HCT116 (cell line): Measurements from ENCODE around the gene ABCC9. TPM values are rescaled to one million over a fixed set of nuclear protein-coding genes. Genes with fewer than 3 reads are reported as not detected.

Source experiments
- ATAC-seq: fragments of 200-7000 bp; cut with Tn5 transposase; 2 replicates; pipeline ENCODE4 v1.9.1; 2020; ENCODE audit warnings: mild to moderate bottlenecking, moderate library complexity
- BruUV-seq: library from RNA; stranded (reverse); fragments of 400-500 nt; replicated peaks from 2 replicates; lab custom pipeline; 2021; lab: Mats Ljungman, UMichigan
- CTCF ChIA-PET: fragments of 300-600 bp; sonication (Branson Sonifier 250); formaldehyde crosslinking; loops from one replicate; lab custom pipeline; 2021; ENCODE audit warnings: antibody characterized with exemption; lab: Charles Lee
- POLR2A ChIA-PET: fragments of 300-600, 350-600 bp; sonication (Branson Sonifier 250); formaldehyde crosslinking; loops from one replicate; lab custom pipeline; 2021; ENCODE audit warnings: antibody characterized with exemption; lab: Charles Lee
- RAD21 ChIA-PET, 2 experiments: fragments of 300-600 bp; sonication (Branson Sonifier 250); formaldehyde crosslinking; loops; one replicate each; lab custom pipeline; 2023; ENCODE audit warnings: low total read pairs in 2 of 2; ENCODE audit not compliant: uncharacterized antibody in 2 of 2, unreplicated experiment in 2 of 2, low non-redundant PET in 1 of 2; lab: Charles Lee
- DNase-seq: peaks from one replicate; pipeline ENCODE4 v3.0.0-alpha.2; 2010; ENCODE audit warnings: low read depth, low spot score
- H2AFZ ChIP-seq: fragments of 200-600 bp; shearing (Covaris generic), sonication (generic); 2 replicates; pipeline ENCODE4 v1.6.1; 2017; ENCODE audit warnings: low read depth, mixed run types, mixed read lengths, antibody characterized with exemption, low read length; ENCODE audit not compliant: poor library complexity, severe bottlenecking
- H3K27ac ChIP-seq: 2 replicates; pipeline ENCODE4 v1.5.1; 2012; ENCODE audit warnings: low read depth, low read length
- H3K27me3 ChIP-seq: fragments of 200-600 bp; sonication (generic); 2 replicates; pipeline ENCODE4 v1.6.1; 2016; ENCODE audit warnings: mixed run types, low read length, mixed read lengths; ENCODE audit not compliant: insufficient read depth
- H3K36me3 ChIP-seq, 2 experiments: fragments of 200-500 bp in 1 of 2; fragments of 200-600 bp in 1 of 2; sonication (Bioruptor generic) in 1 of 2; sonication (generic) in 1 of 2; 2 replicates each; pipeline versions ENCODE4 v1.5.1 to v1.6.1; 2014 to 2016; ENCODE audit warnings: low read length in 2 of 2, inconsistent platforms in 1 of 2, mixed read lengths in 1 of 2, mixed run types in 1 of 2; ENCODE audit not compliant: insufficient read depth in 2 of 2, control insufficient read depth in 1 of 2
- H3K4me1 ChIP-seq, 2 experiments: fragments of 200-600 bp in 1 of 2; sonication (generic) in 1 of 2; 2 replicates each; pipeline versions ENCODE4 v1.5.1 to v1.6.1; 2012 to 2017; ENCODE audit warnings: low read length in 2 of 2, inconsistent platforms in 1 of 2, mild to moderate bottlenecking in 1 of 2, mixed read lengths in 1 of 2, mixed run types in 1 of 2, moderate library complexity in 1 of 2; ENCODE audit not compliant: insufficient read depth in 2 of 2, control insufficient read depth in 1 of 2
- H3K4me2 ChIP-seq: fragments of 200-600 bp; sonication (generic); 2 replicates; pipeline ENCODE4 v1.6.1; 2017; ENCODE audit warnings: mixed run types, low read length, mixed read lengths
- H3K4me3 ChIP-seq, 2 experiments: fragments of 200-600 bp in 1 of 2; sonication (generic) in 1 of 2; replicated peaks in 1 of 2; 2 replicates each; pipeline ENCODE4 v1.5.1; 2011 to 2016; ENCODE audit warnings: low read length in 2 of 2, control low read depth in 1 of 2, low read depth in 1 of 2, mild to moderate bottlenecking in 1 of 2, mixed read lengths in 1 of 2, mixed run types in 1 of 2
- H3K79me2 ChIP-seq: fragments of 200-600 bp; sonication (generic); 2 replicates; pipeline ENCODE4 v1.6.1; 2017; ENCODE audit warnings: mild to moderate bottlenecking, mixed run types, low read length, moderate library complexity, mixed read lengths; ENCODE audit not compliant: insufficient read depth
- H3K9ac ChIP-seq: fragments of 200-600 bp; sonication (generic); 2 replicates; pipeline ENCODE4 v1.6.1; 2016; ENCODE audit warnings: low read length, mixed read lengths
- H3K9me2 ChIP-seq: fragments of 200-600 bp; sonication (generic), shearing (Covaris generic); 2 replicates; pipeline ENCODE4 v1.6.1; 2017; ENCODE audit warnings: mixed run types, mild to moderate bottlenecking, moderate library complexity; ENCODE audit not compliant: insufficient read depth
- H3K9me3 ChIP-seq, 2 experiments: fragments of 200-500 bp in 1 of 2; fragments of 200-600 bp in 1 of 2; sonication (Bioruptor generic) in 1 of 2; sonication (generic) in 1 of 2; 2 replicates each; pipeline ENCODE4 v1.6.1; 2014 to 2017; ENCODE audit warnings: low read length in 2 of 2, mixed read lengths in 2 of 2, inconsistent platforms in 1 of 2, low read depth in 1 of 2, mild to moderate bottlenecking in 1 of 2, mixed run types in 1 of 2, moderate library complexity in 1 of 2; ENCODE audit not compliant: control insufficient read depth in 1 of 2, insufficient read depth in 1 of 2
- H4K20me1 ChIP-seq: fragments of 200-600 bp; sonication (generic), shearing (Covaris generic); 2 replicates; pipeline ENCODE4 v1.6.1; 2017; ENCODE audit warnings: mixed run types, mild to moderate bottlenecking, moderate library complexity; ENCODE audit not compliant: insufficient read depth
- CBX3 ChIP-seq: IDR thresholded peaks from 2 replicates; pipeline ENCODE4 v1.6.1; 2012; ENCODE audit warnings: low read depth
- CEBPB ChIP-seq: IDR thresholded peaks from 2 replicates; pipeline ENCODE4 v1.6.1; 2012; ENCODE audit warnings: low read depth
- CTCF ChIP-seq, 3 experiments: fragments of 200-600 bp in 1 of 3; sonication (generic) in 1 of 3; IDR thresholded peaks in 2 of 3; conservative IDR thresholded peaks in 1 of 3; 2 replicates each; pipeline ENCODE4 v1.5.1; 2012 to 2017; ENCODE audit warnings: low read depth in 2 of 3, low read length in 2 of 3, antibody characterized with exemption in 1 of 3, borderline replicate concordance in 1 of 3, control low read depth in 1 of 3, mild to moderate bottlenecking in 1 of 3, mixed read lengths in 1 of 3, mixed run types in 1 of 3, moderate library complexity in 1 of 3; ENCODE audit not compliant: insufficient read depth in 1 of 3
- EGR1 ChIP-seq: IDR thresholded peaks from 2 replicates; pipeline ENCODE4 v1.6.1; 2012; ENCODE audit warnings: low read depth
- ELF1 ChIP-seq: IDR thresholded peaks from 2 replicates; pipeline ENCODE4 v1.6.1; 2012; ENCODE audit warnings: low read depth, borderline replicate concordance
- EZH2 ChIP-seq: fragments of 200-600 bp; sonication (generic); IDR thresholded peaks from 2 replicates; pipeline ENCODE4 v1.6.1; 2017; ENCODE audit warnings: antibody characterized with exemption, mixed run types
- EZH2phosphoT487 ChIP-seq: fragments of 200-600 bp; IDR thresholded peaks from 2 replicates; pipeline ENCODE4 v1.6.1; 2018; ENCODE audit warnings: antibody characterized with exemption, borderline replicate concordance
- FOSL1 ChIP-seq: IDR thresholded peaks from 2 replicates; pipeline ENCODE4 v1.6.1; 2012; ENCODE audit warnings: low read depth
- JUND ChIP-seq: IDR thresholded peaks from 2 replicates; pipeline ENCODE4 v1.6.1; 2012
- POLR2A ChIP-seq: IDR thresholded peaks from 2 replicates; pipeline ENCODE4 v1.7.0; 2011; ENCODE audit warnings: borderline replicate concordance; ENCODE audit not compliant: insufficient read depth, insufficient read length; ENCODE audit errors: extremely low read depth
- POLR2AphosphoS5 ChIP-seq: IDR thresholded peaks from 2 replicates; pipeline ENCODE4 v1.6.1; 2011; ENCODE audit warnings: mild to moderate bottlenecking, low read depth, low read length, moderate library complexity
- REST ChIP-seq: IDR thresholded peaks from 2 replicates; pipeline ENCODE4 v1.6.1; 2012; ENCODE audit warnings: low read depth
- SP1 ChIP-seq: IDR thresholded peaks from 2 replicates; pipeline ENCODE4 v1.6.1; 2012; ENCODE audit warnings: low read depth
- SRF ChIP-seq: IDR thresholded peaks from 2 replicates; pipeline ENCODE4 v1.6.1; 2012; ENCODE audit warnings: low read depth
- TCF7L2 ChIP-seq: IDR thresholded peaks from 2 replicates; pipeline ENCODE4 v1.7.0; 2011; ENCODE audit warnings: borderline replicate concordance, inconsistent platforms; ENCODE audit not compliant: insufficient read depth, insufficient read length; ENCODE audit errors: extremely low read depth
- YY1 ChIP-seq: IDR thresholded peaks from 2 replicates; pipeline ENCODE4 v1.6.1; 2011; ENCODE audit warnings: low read length, low read depth, moderate library complexity, mild to moderate bottlenecking; ENCODE audit not compliant: insufficient replicate concordance; ENCODE audit errors: extremely low read depth
- ZFX ChIP-seq: fragments of 450-650 bp; IDR thresholded peaks from 2 replicates; pipeline ENCODE4 v1.6.1; 2017
- intact Hi-C: fragments of 100-400 bp; cut with micrococcal nuclease; formaldehyde crosslinking; loops from 2 replicates; pipeline ENCODE4 v1.10.0; 2022
- total RNA-seq: library from RNA; stranded (reverse); gene quantifications from one replicate; pipeline ENCODE4 v1.2.1, GENCODE V29; 2021; ENCODE audit not compliant: unreplicated experiment

The ABCC9 gene
- total RNA-seq, 1 experiment from 2014 or later = 0.05 TPM

- Histone ChIP-seq H4K20me1 (no peaks in the 10 kb centered on the region), H3K4me1 (no peaks in the 10 kb centered on the region), H3K27me3 (no peaks in the 10 kb centered on the region), H3K9ac (no peak overlapping the region), H3K79me2 (no peaks in the 10 kb centered on the region), H3K4me3 (no peak overlapping the region), H3K9me2 (no peaks in the 10 kb centered on the region), H3K9me3 (no peaks in the 10 kb centered on the region), H3K27ac (no peak overlapping the region), H3K4me2 (no peak overlapping the region), H3K36me3 (no peaks in the 10 kb centered on the region), H2AFZ (no peak overlapping the region)
- no peak for TF ChIP-seq ZFX
- no peak for TF ChIP-seq CBX3
- no peak for TF ChIP-seq JUND
- TF ChIP-seq CEBPB = no peak
- TF ChIP-seq REST = no peak
- no peak for TF ChIP-seq SRF
- no peak for TF ChIP-seq FOSL1
- TF ChIP-seq TCF7L2 = no peak
- no peak for TF ChIP-seq EZH2
- TF ChIP-seq POLR2AphosphoS5 = no peak
- no peak for TF ChIP-seq SP1
- no peak for TF ChIP-seq POLR2A
- TF ChIP-seq CTCF (IDR thresholded peaks at IDR 0.05 in 2 of 3, conservative IDR thresholded peaks at IDR 0.05 in 1 of 3; ENCODE audit: borderline replicate concordance in 1 of 3, insufficient read depth in 1 of 3, low read depth in 2 of 3, low read length in 2 of 3) = no peak
- TF ChIP-seq ELF1 = no peak
- TF ChIP-seq EGR1 = no peak
- TF ChIP-seq YY1 = no peak
- no peak for TF ChIP-seq EZH2phosphoT487
- no TSS peak for BruUV-seq
- ATAC-seq = no peak
- RAD21 ChIA-PET = no interaction called here
- POLR2A ChIA-PET = no interaction called here
- intact Hi-C loops = no loop called here
- CTCF ChIA-PET = no interaction called here
- DNase-seq = no peak
Observed at GRCh38 chr12:21852251-21852650, 89.0 kb downstream of the ABCC9 start.
